ENCODE results near the gene ADAMTS12.

The ADAMTS12 gene

DNA sequence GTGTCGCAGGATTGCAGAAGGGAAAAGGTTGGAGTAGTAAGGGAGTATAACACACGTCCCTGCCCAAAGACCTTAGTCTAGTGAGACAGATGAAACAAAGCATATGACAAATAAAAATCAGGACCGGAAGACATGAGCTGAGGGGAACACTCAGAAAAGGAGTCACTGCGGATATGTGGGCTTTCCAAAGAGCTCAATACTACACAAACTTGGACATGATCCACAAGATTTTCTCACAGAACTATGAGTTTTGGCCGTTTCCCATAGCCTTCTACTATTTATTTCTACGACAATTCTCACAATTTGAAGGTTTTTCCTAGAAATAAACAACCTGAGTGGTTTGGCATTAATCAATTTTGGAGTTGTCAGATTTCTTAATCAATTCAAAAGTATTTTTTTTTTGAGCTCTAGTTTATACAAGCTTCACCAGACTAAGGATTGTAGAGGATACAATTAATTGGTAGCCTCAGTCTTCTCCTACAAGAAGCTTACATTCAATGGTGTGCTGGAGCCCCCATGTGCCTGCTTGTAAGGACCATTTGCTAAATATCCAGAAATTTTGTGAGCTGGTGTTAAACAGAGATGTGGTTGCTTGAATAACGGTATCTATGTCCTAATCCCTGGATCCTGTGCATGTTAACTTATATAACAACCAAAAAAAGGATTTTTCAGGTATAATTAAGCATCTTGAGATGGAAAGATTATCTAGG, 91.4 kb downstream of the ADAMTS12 start:
- no peak for DNase-seq (ENCODE audit: low read depth)

DNA sequence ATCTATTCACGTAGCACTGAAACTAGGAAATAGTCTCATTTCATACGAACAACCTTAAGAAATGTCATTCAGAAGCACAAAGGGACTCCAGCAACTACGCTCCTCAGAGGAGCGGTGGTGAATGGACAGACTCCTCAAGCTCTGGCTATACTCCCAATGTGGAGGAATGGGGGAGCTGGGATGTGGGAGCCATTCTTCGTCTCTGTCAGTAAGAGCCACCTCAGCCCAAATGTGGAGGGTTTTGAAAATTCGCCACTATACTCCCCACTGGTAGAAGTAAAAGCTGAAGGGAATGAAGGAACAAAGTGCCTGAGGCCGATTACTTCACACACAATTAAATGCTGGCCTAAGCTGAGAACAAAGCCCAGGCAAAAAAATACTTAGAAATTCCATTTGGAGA, 96.3 kb downstream of the ADAMTS12 start:
- no peak for DNase-seq (ENCODE audit: low read depth)

DNA sequence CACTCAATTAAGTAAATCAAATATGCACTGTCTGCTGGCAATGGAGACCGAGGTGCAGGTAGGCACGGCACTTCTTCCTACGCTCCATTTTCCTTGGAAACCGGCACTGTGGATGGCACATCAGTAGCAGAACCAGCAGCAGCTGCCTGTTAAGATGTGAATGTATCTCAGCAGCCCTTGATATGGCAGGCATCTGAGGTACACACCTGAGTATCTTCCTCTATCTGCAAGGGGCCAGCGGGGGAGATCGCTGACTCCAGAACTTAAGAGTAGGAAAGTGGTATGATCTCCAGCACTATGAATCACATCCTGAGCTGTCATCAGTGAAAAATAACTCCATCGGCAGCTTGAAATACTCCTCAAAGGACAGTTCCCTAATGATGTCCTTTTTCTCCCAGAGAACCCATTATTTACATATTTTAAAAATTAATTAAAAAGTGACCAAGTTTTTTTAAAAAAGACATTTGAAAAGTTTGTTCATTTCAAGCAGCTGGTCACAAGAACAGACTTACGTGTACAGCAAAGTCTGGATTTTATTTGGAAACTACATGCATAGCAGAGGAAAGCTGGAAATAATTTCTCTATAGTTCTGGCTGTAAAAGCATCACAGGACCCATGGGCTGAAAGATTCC, 97.1 kb downstream of the ADAMTS12 start:
- peak; percentile 63 for DNase-seq (ENCODE audit: low read depth)

- DNase-seq (ENCODE audit: low read depth) = peak; percentile 38
Measured at GRCh38 chr5:33793836-33794549, 97.8 kb downstream of the ADAMTS12 start.

DNA sequence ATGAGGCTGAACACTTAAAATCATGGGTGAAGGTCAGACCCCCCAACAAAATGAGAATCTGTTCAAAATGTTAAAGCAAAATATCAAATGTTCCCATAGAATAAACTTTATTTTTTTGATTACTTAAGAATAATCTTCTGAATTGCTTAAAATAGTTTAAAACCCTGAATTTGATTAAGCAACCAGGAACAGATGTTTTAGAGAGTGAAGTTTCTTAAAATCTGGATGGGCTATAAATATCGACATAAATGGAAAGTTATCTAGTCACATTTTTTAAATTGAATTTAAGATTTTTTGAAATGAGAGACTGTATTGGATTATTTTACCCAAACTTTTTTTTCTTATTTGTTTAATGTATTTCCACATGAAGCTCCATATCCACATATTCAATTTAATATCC, 98.5 kb downstream of the ADAMTS12 start:
- no peak for DNase-seq (ENCODE audit: low read depth)

DNA sequence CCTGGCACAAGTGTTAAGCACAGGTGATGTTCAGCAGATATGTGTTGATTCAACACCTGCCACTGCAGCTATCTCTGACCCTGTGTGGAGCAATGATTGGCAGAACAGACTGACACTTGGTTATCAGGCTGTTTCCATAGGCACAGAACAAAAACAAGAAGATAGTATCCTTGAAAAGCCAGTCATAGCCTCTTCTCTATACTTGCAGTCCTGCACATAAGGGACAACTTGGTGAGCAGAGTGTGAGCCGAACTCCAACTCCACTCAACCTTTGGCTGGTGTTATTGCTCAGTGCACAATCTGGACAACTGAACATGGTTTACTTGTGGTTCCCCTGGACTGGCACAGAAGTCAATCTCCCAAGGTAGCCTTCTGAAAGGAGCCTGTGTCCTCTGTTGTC, 99.2 kb downstream of the ADAMTS12 start:
- DNase-seq (ENCODE audit: low read depth) = no peak

GRCh38 chr5:33789567-33789957, 102.2 kb downstream of the ADAMTS12 start:
- DNase-seq (ENCODE audit: low read depth) = no peak

DNA sequence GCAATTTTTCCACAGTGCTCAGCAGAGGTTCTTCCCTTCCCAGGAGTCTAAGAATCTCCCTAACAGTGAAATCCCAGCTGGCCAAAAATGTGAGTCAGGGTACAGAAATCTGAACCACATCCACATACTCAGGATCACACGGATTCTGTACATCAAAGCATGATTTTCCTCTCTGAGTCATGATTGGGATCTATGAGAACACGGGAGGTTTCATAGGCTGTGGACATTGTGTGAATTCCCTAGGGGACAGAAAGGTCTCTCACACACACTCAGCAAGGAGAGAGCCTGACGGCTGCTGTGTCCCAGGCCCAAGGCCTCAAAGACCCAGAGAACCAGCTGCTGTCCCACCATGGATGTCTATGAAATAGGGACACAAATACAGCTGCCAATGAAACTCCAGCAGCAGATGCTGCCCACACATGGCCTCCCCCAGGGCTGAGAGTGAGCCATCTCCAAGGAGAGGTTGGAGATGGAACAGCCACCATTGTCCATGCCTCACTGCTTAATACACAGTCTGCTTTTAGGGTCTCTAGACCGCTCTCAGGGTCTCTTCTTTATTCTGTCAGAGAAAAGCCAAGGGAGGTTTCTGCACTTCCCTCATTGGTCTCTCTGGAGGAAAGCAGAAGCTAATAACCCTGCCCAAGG, 102.7 kb downstream of the ADAMTS12 start:
- DNase-seq (ENCODE audit: low read depth) = peak; percentile 96

- no peak for DNase-seq (ENCODE audit: low read depth)
Measured at GRCh38 chr5:33785571-33785970, 106.2 kb downstream of the ADAMTS12 start.

GRCh38 chr5:33781286-33781685, 110.5 kb downstream of the ADAMTS12 start:
- DNase-seq (ENCODE audit: low read depth) = peak; percentile 79

DNA sequence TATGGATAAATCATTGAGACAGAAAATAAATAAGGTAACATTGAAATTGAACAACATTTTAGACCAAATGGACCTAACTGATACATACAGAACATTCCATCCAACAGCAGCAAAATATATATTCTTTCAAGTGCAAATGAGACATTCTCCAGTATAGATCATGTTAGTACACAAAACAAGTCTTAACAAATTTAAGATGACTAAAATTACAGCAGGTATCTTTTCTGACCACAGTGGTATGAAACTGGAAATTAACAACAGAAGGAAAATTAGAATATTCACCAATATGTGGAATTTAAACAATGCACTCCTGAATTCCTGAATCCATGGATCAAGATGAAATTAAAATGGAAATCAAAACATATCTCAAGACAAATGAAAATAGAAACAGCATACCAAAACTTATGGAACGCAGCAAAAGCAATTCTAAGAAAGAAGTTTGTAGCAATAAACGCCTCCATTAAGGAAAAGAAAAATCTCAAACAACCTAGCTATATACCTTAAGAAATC, 115.6 kb downstream of the ADAMTS12 start:
- DNase-seq (ENCODE audit: low read depth) = no peak

DNA sequence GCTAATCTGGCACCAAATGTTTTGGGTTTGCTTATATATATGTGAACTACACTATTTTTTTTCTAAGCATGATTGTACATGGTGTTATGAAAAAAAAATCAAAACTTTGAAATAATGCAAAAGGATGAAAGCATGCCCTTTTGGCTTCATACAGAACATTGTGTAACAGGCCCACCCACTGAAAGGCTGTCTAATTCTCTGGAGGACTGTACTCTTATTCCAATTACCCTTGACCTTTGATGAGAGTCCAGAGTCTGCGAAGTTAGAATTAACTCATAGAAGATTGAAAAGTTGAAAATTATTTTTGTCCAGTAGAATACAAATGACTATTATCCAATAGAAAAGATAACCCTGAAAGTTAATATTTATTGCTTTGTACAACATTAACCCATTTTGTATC, 117.4 kb downstream of the ADAMTS12 start:
- DNase-seq (ENCODE audit: low read depth) = peak; percentile 18

DNA sequence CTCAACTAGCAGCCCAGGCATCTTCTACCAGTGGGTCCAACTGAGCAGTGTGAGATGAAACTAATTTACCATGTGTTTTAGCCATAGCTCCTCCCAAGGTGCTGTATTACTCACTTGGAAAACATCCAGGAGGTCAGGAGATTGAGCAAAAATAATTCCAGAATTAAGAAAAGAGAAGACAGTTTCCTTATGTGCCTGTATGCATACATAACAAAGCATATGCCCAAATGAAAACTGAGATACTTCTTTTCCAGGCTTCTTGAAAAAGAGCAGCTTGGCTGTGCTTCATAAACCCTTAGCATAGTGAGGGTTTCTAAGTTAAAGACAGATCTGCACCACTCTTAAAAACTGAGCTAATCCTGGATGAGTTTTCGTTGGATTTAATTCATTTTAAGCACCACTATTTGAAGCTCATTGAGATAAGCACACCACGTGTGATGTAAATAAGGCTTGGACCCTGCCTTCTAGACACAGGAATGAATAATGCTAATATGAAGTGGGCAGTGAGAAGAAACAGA, 119.4 kb downstream of the ADAMTS12 start:
- peak; percentile 70 for DNase-seq (ENCODE audit: low read depth)

DNA sequence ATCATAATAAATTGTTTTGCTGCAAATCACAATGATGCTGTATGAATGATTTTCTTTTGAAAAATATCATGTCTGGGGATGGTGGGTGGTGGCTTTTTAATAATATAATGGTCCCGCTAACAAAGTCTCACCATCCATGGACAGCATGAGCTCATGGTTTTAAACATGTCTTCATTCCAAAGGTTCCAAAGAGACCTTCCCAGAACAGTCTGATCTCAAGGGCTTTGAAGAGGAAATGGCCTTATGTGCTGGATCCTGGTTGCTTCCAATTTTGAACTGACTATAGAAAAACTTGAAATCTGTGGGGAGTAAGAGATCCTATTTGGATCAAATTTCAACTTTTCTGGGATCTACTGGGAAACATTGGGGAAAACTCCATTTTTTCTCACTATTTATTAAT, 121.8 kb downstream of the ADAMTS12 start:
- DNase-seq (ENCODE audit: low read depth) = no peak

GRCh38 chr5:33769196-33769595, 122.6 kb downstream of the ADAMTS12 start:
- no peak for DNase-seq (ENCODE audit: low read depth)

DNA sequence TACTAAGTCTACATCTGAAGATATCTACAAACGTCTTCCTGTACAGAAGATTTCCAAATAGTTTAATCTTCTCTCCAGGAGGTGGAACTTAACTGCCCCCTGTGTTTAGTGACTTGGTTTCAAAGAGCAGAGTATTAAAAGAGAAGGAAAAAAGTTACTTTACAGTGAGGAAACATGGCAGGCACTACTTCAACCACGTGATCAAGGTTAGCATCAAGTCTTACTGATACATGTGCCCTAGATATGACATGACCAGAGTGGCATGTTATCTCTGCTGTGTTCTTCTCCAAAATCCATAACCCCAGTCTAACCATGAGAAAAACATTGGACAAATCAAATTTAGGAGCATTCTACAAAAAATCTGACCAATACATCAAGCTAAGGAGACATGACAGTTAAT, 125.8 kb downstream of the ADAMTS12 start:
- DNase-seq (ENCODE audit: low read depth) = no peak

GRCh38 chr5:33764786-33765185, 127.0 kb downstream of the ADAMTS12 start:
- no peak for DNase-seq (ENCODE audit: low read depth)

- DNase-seq (ENCODE audit: low read depth) = no peak
Measured at GRCh38 chr5:33763435-33763834, 128.4 kb downstream of the ADAMTS12 start.

GRCh38 chr5:33762859-33763258, 128.9 kb downstream of the ADAMTS12 start:
- no peak for DNase-seq (ENCODE audit: low read depth)

DNA sequence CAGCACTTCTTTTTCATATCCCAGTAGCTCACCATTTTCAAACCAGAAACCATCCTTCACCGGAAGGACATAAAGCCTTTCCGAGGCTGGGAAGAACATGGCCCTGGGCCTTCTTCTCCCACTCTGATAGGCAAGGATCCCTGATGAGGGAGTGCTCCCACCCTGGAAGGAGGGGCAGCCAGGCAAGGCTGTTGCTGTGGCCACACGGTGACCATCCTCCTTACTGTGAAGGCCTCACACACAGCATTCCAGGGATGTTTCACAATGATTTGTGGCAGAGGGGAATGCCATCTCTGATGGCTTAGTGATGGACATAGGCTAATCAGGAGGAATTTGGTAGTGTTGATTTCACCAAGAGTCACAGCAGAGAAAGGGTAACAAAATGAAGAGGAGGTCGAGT, 130.7 kb downstream of the ADAMTS12 start:
- DNase-seq (ENCODE audit: low read depth) = peak; percentile 60

GRCh38 chr5:33758737-33759136, 133.1 kb downstream of the ADAMTS12 start:
- no peak for DNase-seq (ENCODE audit: low read depth)

DNA sequence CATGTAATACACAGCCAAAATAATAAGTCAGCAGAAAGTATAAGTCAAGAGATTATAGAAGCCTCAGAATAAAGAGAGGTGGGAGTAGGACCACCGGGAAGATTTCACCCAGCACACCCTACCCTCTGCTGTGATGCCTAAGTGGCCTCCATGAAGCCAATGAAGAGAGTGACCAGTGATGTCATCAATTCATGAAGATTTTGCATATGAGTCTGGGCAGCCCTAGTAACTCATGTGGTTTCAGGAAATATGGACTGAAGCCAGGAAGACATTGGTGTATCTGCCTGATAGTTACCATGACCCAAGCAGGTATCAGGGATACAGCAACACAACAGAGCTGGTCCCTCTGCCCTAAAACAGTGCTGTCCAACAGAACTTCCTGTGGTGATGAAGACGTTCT, 135.3 kb downstream of the ADAMTS12 start:
- DNase-seq (ENCODE audit: low read depth) = no peak
